GM21390 (cell line): ENCODE data around the gene TXNRD1.
A peak's percentile ranks its signal among the peaks of the same experiment; 100 is the strongest.
"Not testable (repeated sequence)": the region's sequence is repeated elsewhere in the genome, so short reads cannot be mapped to it uniquely, and the experiment has no call there.

ENCODE experiments used
- ATAC-seq: cut with Tn5 transposase; IDR thresholded peaks from one replicate; pipeline ENCODE4 v1.9.1; 2021; ENCODE audit not compliant: unreplicated experiment

TXNRD1 gene

DNA sequence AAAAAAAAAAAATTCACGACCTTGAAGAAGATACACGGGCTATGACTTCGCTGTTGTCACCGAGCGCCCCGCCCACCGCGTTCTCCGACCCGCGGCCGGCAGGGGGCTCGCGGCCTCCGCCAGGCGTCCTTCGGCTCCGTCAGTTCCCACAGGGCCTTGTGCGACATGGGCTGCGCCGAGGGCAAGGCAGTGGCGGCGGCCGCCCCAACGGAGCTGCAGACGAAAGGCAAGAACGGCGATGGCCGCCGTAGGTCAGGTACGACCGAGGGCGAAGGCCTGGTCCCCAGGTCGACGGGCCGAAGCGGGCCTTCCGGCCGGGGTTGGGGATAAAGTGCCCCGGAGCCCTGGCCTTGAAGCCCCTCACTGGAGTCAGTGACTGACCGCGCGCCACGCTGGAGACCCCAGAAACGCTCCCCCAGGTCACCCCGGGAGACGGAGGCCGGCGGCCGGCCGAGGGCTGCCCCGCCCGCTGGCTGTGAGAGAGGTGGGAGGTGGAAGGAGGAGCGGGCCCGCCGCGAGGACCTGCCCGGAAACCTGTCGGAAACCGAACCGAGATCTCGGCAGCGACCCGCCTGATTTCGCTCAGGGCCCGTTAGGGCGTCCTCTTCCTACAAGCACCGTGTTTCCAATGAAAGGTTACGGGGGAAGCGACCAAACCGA is at the start of gene TXNRD1:
TSS of gene TXNRD1 (plus strand) at position 142 of the 660 bp plus-strand sequence. CDS start at position 166, 24 bp downstream.
- peak; percentile 96 for ATAC-seq

GRCh38 chr12:104165801-104166200 is 49.8 kb upstream of the TXNRD1 start:
- ATAC-seq: no peak

GRCh38 chr12:104166465-104166864 is 49.1 kb upstream of the TXNRD1 start:
- no peak for ATAC-seq

- ATAC-seq: no peak
Measured at GRCh38 chr12:104167519-104168458, 47.8 kb upstream of the TXNRD1 start.

DNA sequence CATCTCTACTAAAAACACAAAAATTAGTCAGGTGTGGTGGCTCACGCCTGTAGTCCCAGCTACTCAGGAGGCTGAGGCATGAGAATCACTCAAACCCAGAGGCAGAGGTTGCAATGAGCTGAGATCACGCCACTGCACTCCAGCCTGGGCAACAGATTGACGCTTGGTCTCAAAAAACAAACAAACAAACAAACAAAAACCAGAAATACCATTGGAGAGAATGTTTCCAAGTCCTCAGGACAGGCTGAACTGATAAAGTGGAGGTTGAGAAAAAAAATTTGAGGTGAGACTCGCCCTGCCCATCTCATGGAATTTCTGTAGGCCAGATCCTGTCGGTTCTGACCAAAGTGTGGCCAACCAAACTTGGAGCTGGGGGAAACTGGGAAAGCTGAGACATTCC is 47.0 kb upstream of the TXNRD1 start:
- no peak for ATAC-seq

GRCh38 chr12:104171785-104172569 is 43.6 kb upstream of the TXNRD1 start:
- no peak for ATAC-seq

DNA sequence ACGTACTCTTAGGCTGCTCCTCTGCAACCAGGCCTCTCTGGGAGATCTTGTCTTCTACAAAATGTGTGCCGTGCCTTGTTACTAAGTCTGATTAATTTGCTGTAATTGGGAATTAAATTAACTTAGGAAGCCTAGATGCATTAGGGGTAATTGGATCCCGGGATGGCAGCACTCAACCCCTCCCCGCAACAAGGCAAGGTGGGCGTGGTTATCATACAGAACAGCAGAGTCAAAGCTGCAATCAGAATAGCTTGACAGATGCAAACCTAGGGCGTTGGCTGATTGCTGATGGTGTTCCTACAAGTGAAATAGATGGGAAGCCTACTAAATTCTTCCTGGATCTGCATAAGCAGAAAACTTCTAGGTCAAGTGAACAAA is 43.0 kb upstream of the TXNRD1 start:
- ATAC-seq: no peak

DNA sequence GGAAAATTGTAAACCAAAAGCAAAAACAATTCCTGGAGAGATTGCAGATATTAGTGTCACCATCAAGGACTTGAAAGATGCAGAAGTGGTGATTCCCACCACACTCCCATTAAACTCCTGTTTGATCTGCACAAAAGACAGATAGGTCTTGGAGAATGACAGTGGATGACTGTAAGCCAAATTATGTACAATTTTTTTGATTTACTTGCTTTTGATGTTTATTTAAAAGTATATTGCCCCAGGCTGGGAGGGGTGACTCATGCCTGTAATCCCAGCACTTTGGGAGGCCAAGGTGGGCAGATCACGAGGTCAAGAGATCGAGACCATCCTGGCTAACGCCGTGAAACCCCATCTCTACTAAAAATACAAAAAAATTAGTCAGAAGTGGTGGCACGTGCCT is 41.8 kb upstream of the TXNRD1 start:
- ATAC-seq: not testable (repeated sequence)

GRCh38 chr12:104175726-104176247 is 39.8 kb upstream of the TXNRD1 start:
- no peak for ATAC-seq

DNA sequence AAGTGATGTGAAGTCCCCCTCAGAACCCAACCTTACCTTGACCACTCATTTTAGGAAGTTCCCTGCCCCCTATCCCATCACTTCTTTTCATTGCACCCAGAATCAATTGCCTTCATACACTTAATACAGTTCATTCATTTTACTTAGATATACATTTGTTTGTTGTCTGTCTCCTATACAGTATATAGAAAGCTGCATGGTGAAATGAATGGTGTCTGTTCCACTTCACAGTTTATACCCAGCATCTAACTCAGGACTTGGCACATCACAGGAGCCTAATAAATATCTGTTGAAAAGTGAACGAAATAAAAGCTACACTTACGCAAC is 38.3 kb upstream of the TXNRD1 start:
- ATAC-seq: no peak

- no peak for ATAC-seq
Measured at GRCh38 chr12:104177663-104178501, 37.7 kb upstream of the TXNRD1 start.

GRCh38 chr12:104180374-104180773 is 35.2 kb upstream of the TXNRD1 start:
- no peak for ATAC-seq

DNA sequence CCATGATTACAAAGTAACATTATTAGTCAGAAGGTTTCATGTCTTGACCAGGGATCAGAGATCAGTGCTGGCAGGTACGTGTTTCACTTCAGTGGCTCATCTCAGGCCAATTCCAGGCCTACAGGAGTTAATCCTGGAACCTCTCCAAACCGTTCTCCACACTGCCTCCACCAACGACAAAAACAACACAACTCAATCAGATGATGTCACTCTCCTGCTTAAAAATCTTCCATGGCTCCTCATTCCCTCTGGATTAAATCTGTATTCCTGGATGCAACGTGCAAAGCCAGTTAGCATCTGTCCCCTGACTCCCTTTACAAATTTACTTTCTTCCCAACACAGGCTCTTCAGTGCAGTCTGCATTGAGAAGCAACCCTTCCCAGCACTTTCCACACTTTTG is 34.3 kb upstream of the TXNRD1 start:
- no peak for ATAC-seq

GRCh38 chr12:104182144-104182543 is 33.4 kb upstream of the TXNRD1 start:
- ATAC-seq: no peak

- ATAC-seq: no peak
Measured at GRCh38 chr12:104182621-104183378, 32.8 kb upstream of the TXNRD1 start.

GRCh38 chr12:104183443-104183842 is 32.1 kb upstream of the TXNRD1 start:
- no peak for ATAC-seq

GRCh38 chr12:104187446-104188155 is 28.0 kb upstream of the TXNRD1 start:
- ATAC-seq: no peak

GRCh38 chr12:104188534-104188933 is 27.0 kb upstream of the TXNRD1 start:
- ATAC-seq: no peak

DNA sequence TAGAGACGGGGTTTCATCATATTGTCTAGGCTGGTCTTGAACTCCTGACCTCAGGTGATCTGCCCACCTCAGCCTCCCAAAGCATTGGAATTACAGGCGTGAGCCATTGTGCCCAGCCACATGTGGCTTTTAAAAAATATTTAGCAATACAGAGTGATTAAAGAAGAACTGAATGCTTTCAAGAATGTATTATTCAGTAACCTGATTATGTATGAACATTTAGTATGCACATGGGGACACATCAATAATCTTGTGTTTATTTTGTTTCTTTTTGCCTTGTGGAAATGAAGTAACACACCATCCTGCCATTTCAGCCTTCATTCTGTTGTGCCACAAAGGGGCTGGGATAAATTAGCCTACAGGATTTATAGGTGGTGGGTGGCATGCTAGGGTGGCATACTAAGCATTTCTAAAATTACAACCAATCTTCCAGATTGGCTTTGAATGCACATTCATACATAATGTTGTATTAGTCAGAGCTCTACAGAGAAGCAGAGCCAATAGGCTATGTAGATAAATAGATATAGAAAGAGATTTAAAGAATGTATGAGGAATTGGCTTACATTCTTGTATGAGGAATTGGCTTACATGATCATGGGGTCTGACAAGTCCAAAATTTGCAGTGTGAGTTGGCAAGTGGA is 25.5 kb upstream of the TXNRD1 start:
- ATAC-seq: no peak
